ES-I3 (cell line): ENCODE data around the gene ARHGAP19.

Experiments
- H3K36me3 ChIP-seq: 2 replicates; pipeline ENCODE4 v1.6.1; 2013; ENCODE audit warnings: mild to moderate bottlenecking, low read length, control low read depth, moderate library complexity; ENCODE audit not compliant: insufficient read depth
- H3K4me1 ChIP-seq: 2 replicates; pipeline ENCODE4 v1.6.1; 2013; ENCODE audit warnings: mild to moderate bottlenecking, control low read depth, low read length; ENCODE audit not compliant: insufficient read depth
- H3K9ac ChIP-seq: 2 replicates; pipeline ENCODE4 v1.6.1; 2013; ENCODE audit warnings: low read depth, mild to moderate bottlenecking, low read length, moderate library complexity
- H3K9me3 ChIP-seq: 2 replicates; pipeline ENCODE4 v1.6.1; 2013; ENCODE audit warnings: mild to moderate bottlenecking, low read length, moderate library complexity; ENCODE audit not compliant: control insufficient read depth, insufficient read depth

The ARHGAP19 gene, protein sequence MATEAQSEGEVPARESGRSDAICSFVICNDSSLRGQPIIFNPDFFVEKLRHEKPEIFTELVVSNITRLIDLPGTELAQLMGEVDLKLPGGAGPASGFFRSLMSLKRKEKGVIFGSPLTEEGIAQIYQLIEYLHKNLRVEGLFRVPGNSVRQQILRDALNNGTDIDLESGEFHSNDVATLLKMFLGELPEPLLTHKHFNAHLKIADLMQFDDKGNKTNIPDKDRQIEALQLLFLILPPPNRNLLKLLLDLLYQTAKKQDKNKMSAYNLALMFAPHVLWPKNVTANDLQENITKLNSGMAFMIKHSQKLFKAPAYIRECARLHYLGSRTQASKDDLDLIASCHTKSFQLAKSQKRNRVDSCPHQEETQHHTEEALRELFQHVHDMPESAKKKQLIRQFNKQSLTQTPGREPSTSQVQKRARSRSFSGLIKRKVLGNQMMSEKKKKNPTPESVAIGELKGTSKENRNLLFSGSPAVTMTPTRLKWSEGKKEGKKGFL

DNA sequence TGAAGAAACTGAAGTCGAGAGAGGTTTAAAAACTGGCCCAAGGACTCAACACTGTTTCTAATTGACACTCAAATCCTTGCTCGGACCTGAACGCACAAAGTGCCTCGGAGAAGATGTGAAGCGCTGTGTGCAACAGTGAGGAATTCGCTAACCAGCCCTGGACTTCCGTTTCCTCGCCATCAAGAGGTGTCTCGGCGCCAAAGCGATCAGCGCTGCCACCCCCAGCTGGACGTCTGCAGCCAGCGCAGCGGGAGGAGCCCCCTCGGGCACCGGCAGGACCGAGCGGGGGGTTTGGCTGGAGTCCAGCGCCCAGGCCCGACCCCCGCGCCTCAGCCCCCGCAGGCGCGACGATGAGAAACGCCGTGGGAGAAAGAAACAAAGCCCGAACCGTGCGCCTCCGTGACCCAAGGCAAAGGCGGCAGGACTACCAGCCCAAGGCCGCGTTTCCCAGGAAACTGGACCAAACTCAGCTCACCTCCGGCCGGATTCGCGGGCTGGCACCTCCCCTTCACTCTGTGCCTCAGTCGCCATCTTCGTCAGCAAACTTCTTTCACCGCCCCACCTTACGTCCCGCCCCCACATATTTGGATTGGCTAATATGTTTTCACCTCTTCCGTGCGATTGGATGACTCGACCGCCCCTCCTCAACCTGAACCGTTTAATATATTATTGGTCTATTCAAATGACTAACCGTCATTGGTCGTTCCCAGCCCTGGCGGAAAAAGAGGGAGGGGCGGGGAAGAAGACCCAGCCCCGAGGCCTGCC is at the start of gene ARHGAP19:
ARHGAP19 (minus strand) TSS at position 541 of the 765 bp plus-strand sequence; CDS start at position 531, 10 bp downstream.
- Histone ChIP-seq H3K9me3 (no peaks in the 10 kb centered on the region), H3K4me1 (0 out of 2 replicates have a peak, but pooled peaks cover 4% of the 10 kb centered on the region), H3K9ac (peak within 1 kb of the TSS; percentile 61), H3K36me3 (no peaks in the 10 kb centered on the region)

DNA sequence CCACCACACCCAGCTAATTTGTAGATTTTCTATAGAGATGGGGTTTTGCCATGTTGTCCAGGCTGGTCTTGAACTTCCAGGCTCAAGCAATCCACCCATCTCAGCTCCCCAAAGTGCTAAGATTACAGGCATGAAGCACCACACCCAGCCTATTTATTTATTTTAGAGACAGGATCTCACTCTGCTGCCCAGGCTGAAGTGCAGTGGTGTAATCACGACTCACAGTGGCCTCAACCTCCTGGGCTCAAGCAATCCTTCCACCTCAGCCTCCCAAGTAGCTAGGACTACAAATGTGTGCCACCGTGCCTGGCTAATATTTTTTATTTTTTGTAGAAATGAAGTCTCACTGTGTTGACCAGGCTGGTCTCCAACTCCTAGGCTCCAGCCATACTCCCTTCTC is 49.0 kb upstream of the ARHGAP19 start:
- peaks cover 20% of the 10 kb centered on the region for H3K4me1 ChIP-seq
- no peaks in the 10 kb centered on the region for H3K36me3 ChIP-seq
- H3K9me3 ChIP-seq: no peaks in the 10 kb centered on the region
- H3K9ac ChIP-seq: no peak overlapping the region

DNA sequence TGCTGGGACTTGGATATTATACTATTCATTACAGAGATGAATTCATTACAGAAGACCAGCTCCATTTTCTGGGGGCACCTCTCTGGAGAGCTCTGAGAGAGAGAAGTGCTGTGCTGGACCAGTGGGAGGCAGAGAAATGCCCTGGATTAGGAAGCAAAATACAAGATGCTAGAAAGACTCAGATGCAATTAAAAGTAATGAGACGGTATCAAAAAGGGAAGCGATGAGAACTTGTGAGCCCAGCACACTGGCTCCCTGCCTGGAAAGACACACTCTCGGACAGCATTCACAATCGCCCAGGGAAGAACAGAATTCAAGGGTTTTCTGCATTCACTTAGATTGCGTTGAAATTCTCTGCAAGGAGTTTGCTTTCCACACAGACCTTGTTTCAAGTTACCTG is 45.6 kb upstream of the ARHGAP19 start:
- Histone ChIP-seq H3K9me3 (no peaks in the 10 kb centered on the region), H3K9ac (no peak overlapping the region), H3K4me1 (peaks cover 22% of the 10 kb centered on the region)

DNA sequence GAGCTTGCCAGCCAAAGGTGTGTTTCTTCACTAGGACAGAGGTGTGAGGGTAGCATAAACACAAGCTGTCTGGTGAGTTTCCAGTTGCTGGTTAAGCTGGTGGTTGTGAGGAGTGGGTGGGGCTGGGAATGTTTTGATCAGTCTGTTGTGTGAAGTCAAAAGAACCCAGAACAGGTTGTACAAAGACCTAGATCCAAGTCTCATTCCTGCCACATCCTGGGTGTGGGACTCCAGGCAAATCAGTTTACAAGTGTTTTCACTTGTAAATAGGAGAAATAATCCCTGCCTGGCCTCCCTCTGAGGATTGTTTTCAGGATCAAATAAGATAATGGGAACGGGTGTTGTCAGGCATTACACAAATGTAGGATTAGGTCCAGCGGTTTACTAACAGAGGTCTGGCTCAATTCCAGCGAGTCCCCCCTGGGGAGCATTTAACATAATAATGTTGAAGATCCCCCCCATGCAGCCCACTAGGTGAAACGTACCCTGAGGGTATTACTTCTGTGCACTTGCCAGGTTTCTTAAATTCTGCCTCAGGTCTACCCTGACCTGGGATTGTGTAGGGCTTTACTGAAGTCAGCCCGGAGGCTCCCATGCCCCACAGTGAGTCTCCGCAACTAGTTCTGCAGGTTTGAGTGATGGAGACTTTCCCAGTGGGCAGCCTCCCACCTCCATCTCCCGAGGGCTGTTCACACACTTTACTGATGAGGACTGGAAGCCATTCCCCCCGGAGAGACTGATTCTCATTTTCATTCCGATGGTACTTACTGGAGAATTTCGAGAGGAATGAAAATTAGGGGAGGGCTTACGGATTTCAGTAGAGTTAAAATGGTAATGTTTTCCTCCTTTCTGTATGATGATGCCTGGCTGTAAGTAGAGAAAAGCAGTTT is 44.8 kb upstream of the ARHGAP19 start:
- Histone ChIP-seq H3K9ac (peak overlapping the region; percentile 13; the same call in 1 of the 2 replicates), H3K9me3 (no peaks in the 10 kb centered on the region), H3K4me1 (peaks cover 22% of the 10 kb centered on the region), H3K36me3 (no peaks in the 10 kb centered on the region)

More for the DNA sequence above, 45.6 kb upstream of the ARHGAP19 start:
- H3K36me3 ChIP-seq: no peaks in the 10 kb centered on the region

DNA sequence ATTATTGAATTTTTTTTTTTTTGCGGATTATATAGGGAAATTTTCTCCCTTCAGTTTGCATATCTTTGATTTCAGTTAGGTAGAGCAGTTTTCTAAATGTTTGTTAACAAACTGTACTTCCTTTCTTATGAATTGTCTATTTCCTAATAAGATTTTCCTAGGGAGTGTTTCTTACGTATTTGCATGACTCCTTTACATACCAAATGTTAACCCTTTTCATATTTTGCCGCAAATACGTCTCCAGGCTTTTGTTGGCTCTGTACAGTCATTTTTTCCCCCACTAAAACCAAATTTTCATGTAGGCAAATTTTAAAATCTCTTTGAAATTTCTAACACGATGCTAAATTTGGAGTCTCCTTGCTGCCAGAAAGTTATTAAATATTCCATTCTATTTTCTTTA is 44.0 kb upstream of the ARHGAP19 start:
- Histone ChIP-seq H3K4me1 (peaks cover 15% of the 10 kb centered on the region), H3K9me3 (no peaks in the 10 kb centered on the region), H3K36me3 (no peaks in the 10 kb centered on the region), H3K9ac (0 out of 2 replicates have a peak overlapping the region, but pooled peaks have one; percentile 13)

DNA sequence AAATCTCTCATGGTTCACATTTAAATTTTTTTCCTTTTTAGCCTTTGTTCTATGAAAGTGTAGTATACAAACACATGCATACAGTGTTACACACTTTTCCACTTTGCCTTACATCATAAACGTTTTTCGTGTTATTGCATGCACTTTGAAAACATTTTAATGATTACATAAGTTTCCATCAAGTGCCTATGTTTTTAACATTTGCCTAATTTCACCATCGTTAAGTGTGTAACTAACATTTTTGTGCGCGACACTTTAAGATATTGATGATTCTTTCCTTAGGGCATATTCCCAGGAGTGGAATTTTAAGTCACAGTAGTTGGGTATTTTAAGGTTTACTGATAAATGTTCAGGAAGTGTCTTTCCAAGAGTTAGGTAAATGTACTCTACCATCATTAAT is 43.6 kb upstream of the ARHGAP19 start:
- peaks cover 15% of the 10 kb centered on the region for H3K4me1 ChIP-seq
- H3K9ac ChIP-seq: no peak overlapping the region
- H3K9me3 ChIP-seq: no peaks in the 10 kb centered on the region
- no peaks in the 10 kb centered on the region for H3K36me3 ChIP-seq

DNA sequence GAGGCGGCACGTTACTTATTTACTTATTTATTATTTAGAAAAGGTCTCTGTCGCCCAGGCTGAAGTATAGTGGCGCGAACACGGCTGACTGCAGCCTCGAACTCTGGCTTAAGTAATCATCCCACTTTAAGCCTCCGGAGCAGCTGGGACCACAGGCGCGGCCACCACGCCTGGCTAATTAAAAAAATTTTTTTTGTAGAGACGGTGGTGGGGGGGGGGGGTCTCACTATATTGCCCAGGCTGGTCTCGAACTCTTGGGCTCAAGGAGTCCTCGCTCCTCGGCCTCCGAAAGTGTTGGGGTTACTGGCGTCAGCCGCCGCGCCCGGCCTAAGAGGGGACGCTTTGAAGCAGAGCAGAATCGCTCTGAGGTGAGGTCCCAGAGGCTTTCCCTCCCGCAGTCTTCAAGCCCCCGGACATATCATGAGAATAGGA is 42.8 kb upstream of the ARHGAP19 start:
- peak overlapping the region; percentile 96; the same call in 1 of the 2 replicates for H3K9ac ChIP-seq
- H3K4me1 ChIP-seq: peaks cover 15% of the 10 kb centered on the region
- 0 out of 2 replicates have a peak, but pooled peaks cover under 1% of the 10 kb centered on the region for H3K36me3 ChIP-seq
- H3K9me3 ChIP-seq: no peaks in the 10 kb centered on the region

DNA sequence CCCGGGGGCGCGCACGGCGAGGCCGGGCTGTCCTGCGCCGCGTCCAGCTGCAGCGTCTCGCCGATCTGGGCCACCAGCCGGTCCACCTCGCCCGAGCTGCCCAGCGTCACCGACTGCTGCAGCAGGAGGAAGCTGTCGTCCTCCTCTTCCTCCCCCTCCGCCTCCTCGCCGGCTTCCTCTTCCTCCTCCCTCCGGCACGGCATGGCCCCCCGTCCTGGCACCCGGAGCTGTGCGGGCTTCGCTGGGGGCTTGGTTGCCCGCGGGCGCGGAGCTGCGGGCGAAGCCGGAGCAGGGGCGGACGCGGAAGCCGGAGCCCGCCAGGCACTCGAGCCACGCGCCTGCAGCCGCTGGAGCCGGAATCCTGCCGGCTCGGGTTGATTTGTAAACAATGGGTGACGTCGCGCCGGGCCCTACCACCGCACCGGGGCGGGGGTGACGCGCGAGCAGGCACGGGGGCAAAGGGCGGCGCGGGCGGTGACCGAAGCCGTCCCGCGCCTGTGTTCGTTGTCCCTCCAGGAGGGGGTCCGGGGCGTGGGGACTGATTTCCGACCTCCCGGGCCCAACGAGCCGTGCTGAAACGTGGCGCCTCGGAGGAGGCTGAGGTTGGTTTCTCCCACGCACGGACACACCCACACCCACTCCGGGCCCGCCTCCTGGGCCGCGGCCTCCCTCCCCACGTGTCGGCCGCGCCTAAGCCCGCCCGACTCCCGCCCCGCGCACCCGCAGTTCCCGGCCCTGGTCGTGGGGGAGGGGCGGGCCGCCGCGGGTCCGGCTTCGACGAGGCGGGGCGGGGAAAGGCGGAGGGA is 42.1 kb upstream of the ARHGAP19 start, which contains the start of gene FRAT2:
FRAT2 (minus strand) TSS at position 360 of the 806 bp plus-strand sequence; CDS start at position 203, 157 bp downstream.
- peak within 1 kb of the TSS; percentile 96 for H3K9ac ChIP-seq
- peaks cover 15% of the 10 kb centered on the region for H3K4me1 ChIP-seq
- no peaks in the 10 kb centered on the region for H3K9me3 ChIP-seq
- 0 out of 2 replicates have a peak, but pooled peaks cover 2% of the 10 kb centered on the region for H3K36me3 ChIP-seq

DNA sequence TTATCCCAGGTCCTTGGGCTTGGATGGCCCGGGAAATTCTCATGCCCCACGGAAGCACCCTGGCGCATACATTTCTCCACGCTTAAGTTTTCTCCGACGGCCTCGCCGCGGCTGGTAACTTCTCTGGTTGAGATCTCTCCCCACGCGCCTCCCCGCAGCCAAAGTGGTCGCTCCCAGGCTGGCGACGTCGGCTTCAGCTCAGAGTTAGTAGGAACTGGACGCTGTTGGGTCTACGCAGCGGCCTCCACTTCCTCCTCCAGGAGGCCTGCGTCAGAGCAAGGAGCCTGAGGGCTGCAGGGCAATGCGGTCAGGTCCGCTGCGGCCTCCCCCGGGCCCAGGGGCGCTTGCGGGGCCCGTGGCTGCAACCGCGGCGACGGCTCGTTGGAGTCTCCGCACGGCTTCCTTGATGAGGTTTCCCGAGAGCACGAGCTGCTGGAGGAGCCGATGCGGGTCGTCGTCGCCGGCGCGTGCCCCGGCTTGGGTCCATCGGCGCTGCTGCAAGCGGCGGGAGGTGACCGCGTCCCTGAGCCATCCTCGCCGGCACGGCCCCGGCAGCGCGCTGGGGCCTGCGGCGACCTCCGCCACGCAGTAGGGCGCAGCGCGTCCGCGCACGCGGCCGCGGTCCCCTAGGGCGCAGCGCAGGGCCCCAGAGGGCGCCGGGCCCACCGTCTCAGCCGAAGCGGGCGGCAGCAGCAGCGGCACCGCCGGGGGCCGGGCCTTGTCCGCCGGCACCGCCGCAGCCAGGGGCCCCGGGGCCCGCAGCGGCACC is 41.3 kb upstream of the ARHGAP19 start:
- H3K9me3 ChIP-seq: no peaks in the 10 kb centered on the region
- H3K4me1 ChIP-seq: peaks cover 15% of the 10 kb centered on the region
- 0 out of 2 replicates have a peak, but pooled peaks cover 2% of the 10 kb centered on the region for H3K36me3 ChIP-seq
- peak overlapping the region; percentile 96 for H3K9ac ChIP-seq

DNA sequence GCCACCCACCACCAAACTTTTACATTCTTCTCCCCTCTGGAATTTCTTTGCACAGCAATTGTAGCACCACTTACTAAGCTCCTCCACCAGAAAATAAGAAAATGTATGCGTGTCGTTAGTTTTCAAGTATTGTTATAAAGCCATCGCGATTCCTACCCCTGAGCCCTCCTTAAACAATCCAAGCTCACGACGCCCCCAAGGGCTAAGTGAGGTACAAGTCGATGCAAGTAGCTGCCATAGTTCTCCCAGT is 40.8 kb upstream of the ARHGAP19 start:
- Histone ChIP-seq H3K36me3 (0 out of 2 replicates have a peak, but pooled peaks cover 2% of the 10 kb centered on the region), H3K4me1 (peaks cover 12% of the 10 kb centered on the region), H3K9ac (peak overlapping the region; percentile 96), H3K9me3 (no peaks in the 10 kb centered on the region)

DNA sequence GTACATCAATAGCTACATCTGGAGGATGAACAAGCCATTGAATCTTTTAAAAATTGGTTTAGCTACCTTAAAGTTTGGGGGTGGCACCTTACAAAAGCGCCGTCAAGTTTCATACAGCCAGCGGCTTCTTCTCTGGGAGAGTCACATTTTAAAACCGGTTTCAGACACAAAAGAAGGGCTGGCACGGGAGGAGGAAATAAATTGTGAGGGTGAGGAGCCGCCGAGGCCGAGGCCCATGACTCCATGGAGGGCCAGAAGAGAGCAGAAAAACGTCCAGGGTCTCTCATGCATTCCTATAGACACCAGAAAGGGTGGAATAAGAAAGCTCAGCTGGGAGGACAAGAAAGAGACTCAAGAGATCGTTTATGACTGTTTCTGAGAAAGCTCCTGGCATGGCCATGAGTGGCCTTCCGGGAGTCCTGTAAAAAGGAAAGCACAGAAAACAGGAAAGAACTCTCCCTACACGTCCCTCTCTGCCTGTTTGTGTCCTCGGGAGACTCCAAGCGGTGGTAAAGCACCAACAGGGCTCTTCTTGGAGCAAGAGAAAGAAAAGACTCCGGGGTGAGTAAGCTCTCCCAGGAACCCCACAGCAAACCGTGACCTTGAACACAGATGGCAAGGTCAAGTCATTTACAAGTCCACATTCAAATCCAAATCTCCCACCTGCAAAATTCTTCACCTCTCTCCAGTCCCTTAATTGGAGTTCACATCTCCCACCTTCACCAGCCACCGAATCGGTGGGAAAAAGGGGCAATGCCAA is 40.3 kb upstream of the ARHGAP19 start:
- 0 out of 2 replicates have a peak, but pooled peaks cover 2% of the 10 kb centered on the region for H3K36me3 ChIP-seq
- H3K4me1 ChIP-seq: peaks cover 9% of the 10 kb centered on the region
- no peaks in the 10 kb centered on the region for H3K9me3 ChIP-seq
- peak overlapping the region; percentile 96 for H3K9ac ChIP-seq

DNA sequence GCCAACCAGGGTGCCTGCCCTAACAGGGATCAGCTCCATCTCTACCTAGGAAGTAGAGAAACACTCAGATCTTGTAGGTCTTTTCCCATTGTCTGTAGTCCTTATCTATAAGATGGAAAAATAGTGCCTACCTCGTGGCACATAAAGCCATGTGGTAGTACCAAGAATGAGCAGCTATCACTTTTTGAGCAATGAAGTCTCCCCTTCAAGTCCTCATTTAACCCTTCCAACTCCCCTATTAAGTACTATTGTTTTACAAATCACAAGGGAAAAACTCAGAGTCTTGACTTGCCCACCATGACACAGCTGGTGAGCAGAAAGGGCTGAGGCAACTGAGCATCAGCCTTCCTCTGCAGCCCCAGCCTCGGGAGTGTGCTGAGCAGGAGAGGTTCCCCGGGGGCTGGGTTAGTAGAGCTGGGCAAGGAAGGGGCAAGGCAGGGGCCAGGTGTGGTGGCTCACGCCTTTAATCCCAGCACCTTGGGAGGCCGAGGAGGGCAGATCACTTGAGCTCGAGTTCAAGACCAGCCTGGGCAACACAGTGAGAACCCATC is 38.8 kb upstream of the ARHGAP19 start:
- Histone ChIP-seq H3K9ac (no peak overlapping the region), H3K36me3 (0 out of 2 replicates have a peak, but pooled peaks cover 2% of the 10 kb centered on the region), H3K4me1 (0 out of 2 replicates have a peak, but pooled peaks cover 2% of the 10 kb centered on the region), H3K9me3 (no peaks in the 10 kb centered on the region)
